ENCODE data around the gene SCUBE3. TPM values are rescaled to one million over a fixed set of nuclear protein-coding genes. Genes with fewer than 3 reads are reported as not detected.

SCUBE3 gene
- total RNA-seq, 2 donors from 2014 or later = 0.12 to 0.59 TPM

DNA sequence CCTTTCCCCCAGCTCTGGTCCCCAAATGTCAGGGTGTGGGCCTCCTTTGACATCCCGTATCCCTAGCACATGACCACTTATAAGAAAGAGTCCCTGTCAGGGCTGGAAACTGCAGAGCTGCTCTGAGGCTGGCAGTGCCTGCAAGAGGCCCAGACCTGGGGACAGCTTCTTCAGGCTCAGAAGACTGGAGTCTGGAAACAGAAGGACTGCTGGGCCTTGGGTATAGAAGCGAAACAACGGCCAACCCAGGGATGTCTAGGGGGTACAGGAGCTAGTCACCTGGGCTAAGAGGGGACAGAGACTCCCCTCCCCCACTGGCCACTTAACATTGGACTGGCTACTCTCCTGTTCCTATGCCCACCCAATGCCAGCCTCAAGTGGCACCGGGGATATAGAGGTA lies 4.7 kb downstream of the SCUBE3 start:
- H3K9me3 ChIP-seq = no peaks in the 10 kb centered on the region
- no peak overlapping the region for H3K27ac ChIP-seq
- peaks cover 0 to 10% of the 10 kb centered on the region in 2 donors for H3K4me1 ChIP-seq
- no peak overlapping the region for H3K4me3 ChIP-seq
- TF ChIP-seq, protein P1, sequence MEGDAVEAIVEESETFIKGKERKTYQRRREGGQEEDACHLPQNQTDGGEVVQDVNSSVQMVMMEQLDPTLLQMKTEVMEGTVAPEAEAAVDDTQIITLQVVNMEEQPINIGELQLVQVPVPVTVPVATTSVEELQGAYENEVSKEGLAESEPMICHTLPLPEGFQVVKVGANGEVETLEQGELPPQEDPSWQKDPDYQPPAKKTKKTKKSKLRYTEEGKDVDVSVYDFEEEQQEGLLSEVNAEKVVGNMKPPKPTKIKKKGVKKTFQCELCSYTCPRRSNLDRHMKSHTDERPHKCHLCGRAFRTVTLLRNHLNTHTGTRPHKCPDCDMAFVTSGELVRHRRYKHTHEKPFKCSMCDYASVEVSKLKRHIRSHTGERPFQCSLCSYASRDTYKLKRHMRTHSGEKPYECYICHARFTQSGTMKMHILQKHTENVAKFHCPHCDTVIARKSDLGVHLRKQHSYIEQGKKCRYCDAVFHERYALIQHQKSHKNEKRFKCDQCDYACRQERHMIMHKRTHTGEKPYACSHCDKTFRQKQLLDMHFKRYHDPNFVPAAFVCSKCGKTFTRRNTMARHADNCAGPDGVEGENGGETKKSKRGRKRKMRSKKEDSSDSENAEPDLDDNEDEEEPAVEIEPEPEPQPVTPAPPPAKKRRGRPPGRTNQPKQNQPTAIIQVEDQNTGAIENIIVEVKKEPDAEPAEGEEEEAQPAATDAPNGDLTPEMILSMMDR (IDR thresholded peaks at IDR 0.05) = no peak
- H3K27me3 ChIP-seq = peaks cover 2 to 9% of the 10 kb centered on the region in 2 donors
- no peak for DNase-seq (ENCODE audit: low spot score)
- no peaks in the 10 kb centered on the region for H3K36me3 ChIP-seq

- H3K9me3 ChIP-seq = no peaks in the 10 kb centered on the region
- DNase-seq (ENCODE audit: low spot score) = no peak
- no peaks in the 10 kb centered on the region for H3K4me1 ChIP-seq
- no peaks in the 10 kb centered on the region for H3K27me3 ChIP-seq
- H3K4me3 ChIP-seq = no peak overlapping the region
- TF ChIP-seq, protein P1 (IDR thresholded peaks at IDR 0.05) = no peak
- no peaks in the 10 kb centered on the region for H3K36me3 ChIP-seq
- H3K27ac ChIP-seq = no peak overlapping the region
Observed at GRCh38 chr6:35219683-35220326, 6.0 kb downstream of the SCUBE3 start.

DNA sequence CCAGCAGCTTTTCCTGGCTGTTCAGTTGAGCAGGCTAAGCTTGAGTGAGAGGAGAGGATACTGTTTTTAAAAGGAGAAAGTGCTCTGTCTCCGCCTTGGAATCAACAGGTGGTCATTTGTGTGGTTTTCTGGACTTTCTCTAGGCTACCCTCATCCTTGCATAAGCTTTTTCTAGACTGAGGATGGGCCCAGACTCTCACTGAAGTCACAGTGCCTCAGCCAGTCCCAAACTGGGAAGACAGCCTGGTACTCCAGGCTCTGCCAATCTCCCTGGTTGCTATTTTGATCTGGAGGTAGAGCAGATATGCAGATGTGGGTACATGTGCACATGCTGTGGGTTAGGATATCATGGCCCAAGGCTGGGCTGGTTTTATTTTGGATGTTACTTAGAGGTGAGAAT lies 7.0 kb downstream of the SCUBE3 start:
- no peak overlapping the region for H3K27ac ChIP-seq
- no peak for DNase-seq (ENCODE audit: low spot score)

DNA sequence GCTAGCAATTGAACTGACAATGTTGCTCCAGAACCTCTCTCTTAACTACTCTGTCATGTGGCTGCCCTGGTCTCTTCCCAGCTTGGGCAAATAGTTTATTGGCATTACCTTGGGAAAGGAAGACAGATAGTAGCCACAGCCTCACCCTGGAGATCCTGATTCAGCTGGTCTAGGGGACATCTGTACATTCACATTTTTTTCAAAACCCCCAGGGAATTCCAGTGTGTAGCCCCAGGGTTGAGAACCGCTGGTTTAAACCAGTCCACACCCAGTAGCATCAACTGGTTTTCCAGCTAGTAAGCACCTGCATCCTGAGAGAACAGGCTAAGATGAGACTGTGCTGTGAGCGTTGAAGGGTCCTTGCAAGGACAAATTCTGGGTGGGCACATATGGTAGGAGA lies 9.6 kb downstream of the SCUBE3 start:
- H3K9me3 ChIP-seq = no peaks in the 10 kb centered on the region
- no peak for DNase-seq (ENCODE audit: low spot score)
- no peak overlapping the region for H3K27ac ChIP-seq
- TF ChIP-seq, protein P1 (IDR thresholded peaks at IDR 0.05) = no peak
- no peaks in the 10 kb centered on the region for H3K27me3 ChIP-seq
- H3K36me3 ChIP-seq = no peaks in the 10 kb centered on the region
- no peaks in the 10 kb centered on the region for H3K4me1 ChIP-seq
- no peak overlapping the region for H3K4me3 ChIP-seq

More for the DNA sequence above, 7.0 kb downstream of the SCUBE3 start:
- Histone ChIP-seq H3K36me3 (no peaks in the 10 kb centered on the region), H3K4me3 (no peak overlapping the region), H3K9me3 (no peaks in the 10 kb centered on the region), H3K27me3 (no peaks in the 10 kb centered on the region), H3K4me1 (no peaks in the 10 kb centered on the region)
- TF ChIP-seq, protein P1 (IDR thresholded peaks at IDR 0.05) = no peak

- DNase-seq (ENCODE audit: low spot score) = no peak
- no peaks in the 10 kb centered on the region for H3K9me3 ChIP-seq
- H3K4me3 ChIP-seq = no peak overlapping the region
- no peaks in the 10 kb centered on the region for H3K27me3 ChIP-seq
- TF ChIP-seq, protein P1 (IDR thresholded peaks at IDR 0.05) = no peak
- no peak overlapping the region for H3K27ac ChIP-seq
- H3K36me3 ChIP-seq = no peaks in the 10 kb centered on the region
- no peaks in the 10 kb centered on the region for H3K4me1 ChIP-seq
Observed at GRCh38 chr6:35224720-35225119, 11.0 kb downstream of the SCUBE3 start.

DNA sequence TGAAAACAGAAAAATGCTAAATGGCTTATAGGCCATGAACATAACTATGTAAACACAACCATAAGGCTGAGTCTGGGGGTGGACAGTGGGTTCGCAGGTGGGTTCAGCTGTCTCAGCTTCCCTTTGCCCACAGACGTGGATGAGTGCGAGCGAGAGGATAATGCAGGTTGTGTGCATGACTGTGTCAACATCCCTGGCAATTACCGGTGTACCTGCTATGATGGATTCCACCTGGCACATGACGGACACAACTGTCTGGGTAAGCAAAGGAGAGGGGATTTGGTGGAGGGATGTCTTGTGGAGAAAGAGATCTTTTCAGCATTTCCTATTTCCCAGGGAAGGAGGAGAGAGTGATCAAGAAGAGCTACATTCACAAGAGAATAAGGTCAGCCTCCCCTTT lies 14.7 kb downstream of the SCUBE3 start:
- no peak overlapping the region for H3K27ac ChIP-seq
- TF ChIP-seq, protein P1 (IDR thresholded peaks at IDR 0.05) = no peak
- no peak overlapping the region for H3K4me3 ChIP-seq
- DNase-seq (ENCODE audit: low spot score) = no peak
- no peaks in the 10 kb centered on the region for H3K27me3 ChIP-seq
- H3K9me3 ChIP-seq = no peaks in the 10 kb centered on the region
- no peaks in the 10 kb centered on the region for H3K36me3 ChIP-seq
- peaks cover 0 to 9% of the 10 kb centered on the region in 2 donors for H3K4me1 ChIP-seq
